Measurements from ENCODE around the gene PTPN20.

Gene PTPN20

GRCh38 chr10:47040681-47041080 is 129.5 kb downstream of the PTPN20 start:
- no peaks in the 10 kb centered on the region for H3K9me3 Mint-ChIP-seq
- H3K36me3 Mint-ChIP-seq = no peaks in the 10 kb centered on the region
- H3K27me3 Mint-ChIP-seq = peaks cover 4% of the 10 kb centered on the region
- no peak overlapping the region for H3K4me3 Mint-ChIP-seq
- peaks cover 2% of the 10 kb centered on the region for H3K4me1 Mint-ChIP-seq
- ATAC-seq (ENCODE audit: low read depth) = no peak
- no peak overlapping the region for H3K27ac Mint-ChIP-seq
- DNase-seq (ENCODE audit: low spot score in 2 of 2) = no peak

GRCh38 chr10:47041396-47042198 is 130.4 kb downstream of the PTPN20 start:
- DNase-seq (ENCODE audit: low spot score in 2 of 2) (no peak), ATAC-seq (ENCODE audit: low read depth) (no peak)
- Mint-ChIP-seq H3K4me1 (peaks cover 2% of the 10 kb centered on the region), H3K4me3 (no peak overlapping the region), H3K9me3 (no peaks in the 10 kb centered on the region), H3K27me3 (peaks cover 4% of the 10 kb centered on the region), H3K27ac (no peak overlapping the region), H3K36me3 (no peaks in the 10 kb centered on the region)

- ATAC-seq (ENCODE audit: low read depth) = no peak
- no peaks in the 10 kb centered on the region for H3K9me3 Mint-ChIP-seq
- H3K27me3 Mint-ChIP-seq = peaks cover 8% of the 10 kb centered on the region
- H3K27ac Mint-ChIP-seq = no peak overlapping the region
- H3K36me3 Mint-ChIP-seq = no peaks in the 10 kb centered on the region
- H3K4me1 Mint-ChIP-seq = peaks cover 2% of the 10 kb centered on the region
- H3K4me3 Mint-ChIP-seq = no peak overlapping the region
- DNase-seq (ENCODE audit: low spot score in 2 of 2) = no peak
Measured at GRCh38 chr10:47042199-47042473, 130.9 kb downstream of the PTPN20 start.

- ATAC-seq (ENCODE audit: low read depth) (no peak), DNase-seq (ENCODE audit: low spot score in 2 of 2) (no peak)
- Mint-ChIP-seq H3K27me3 (peaks cover 7% of the 10 kb centered on the region), H3K4me3 (no peak overlapping the region), H3K9me3 (no peaks in the 10 kb centered on the region), H3K27ac (no peak overlapping the region), H3K4me1 (peaks cover 2% of the 10 kb centered on the region), H3K36me3 (no peaks in the 10 kb centered on the region)
Measured at GRCh38 chr10:47042780-47043750, 131.8 kb downstream of the PTPN20 start.

GRCh38 chr10:47043928-47044538 is 132.8 kb downstream of the PTPN20 start:
- H3K4me3 Mint-ChIP-seq = no peak overlapping the region
- peaks cover 2% of the 10 kb centered on the region for H3K4me1 Mint-ChIP-seq
- no peak overlapping the region for H3K27ac Mint-ChIP-seq
- no peak for ATAC-seq (ENCODE audit: low read depth)
- no peak for DNase-seq (ENCODE audit: low spot score in 2 of 2)
- H3K9me3 Mint-ChIP-seq = no peaks in the 10 kb centered on the region
- peaks cover 6% of the 10 kb centered on the region for H3K27me3 Mint-ChIP-seq
- no peaks in the 10 kb centered on the region for H3K36me3 Mint-ChIP-seq

GRCh38 chr10:47044741-47045140 is 133.5 kb downstream of the PTPN20 start:
- no peak for DNase-seq (ENCODE audit: low spot score in 2 of 2)
- H3K27ac Mint-ChIP-seq = no peak overlapping the region
- H3K36me3 Mint-ChIP-seq = no peaks in the 10 kb centered on the region
- no peak overlapping the region for H3K4me3 Mint-ChIP-seq
- no peaks in the 10 kb centered on the region for H3K9me3 Mint-ChIP-seq
- peaks cover 6% of the 10 kb centered on the region for H3K27me3 Mint-ChIP-seq
- peaks cover 2% of the 10 kb centered on the region for H3K4me1 Mint-ChIP-seq
- ATAC-seq (ENCODE audit: low read depth) = no peak

GRCh38 chr10:47045331-47045861 is 134.2 kb downstream of the PTPN20 start:
- ATAC-seq (ENCODE audit: low read depth) (no peak), DNase-seq (ENCODE audit: low spot score in 2 of 2) (no peak)
- Mint-ChIP-seq H3K9me3 (no peaks in the 10 kb centered on the region), H3K36me3 (no peaks in the 10 kb centered on the region), H3K4me3 (no peak overlapping the region), H3K27me3 (peaks cover 6% of the 10 kb centered on the region), H3K4me1 (peaks cover 2% of the 10 kb centered on the region), H3K27ac (no peak overlapping the region)

- Mint-ChIP-seq H3K27ac (no peak overlapping the region), H3K4me3 (no peak overlapping the region), H3K4me1 (peaks cover 2% of the 10 kb centered on the region), H3K36me3 (no peaks in the 10 kb centered on the region), H3K9me3 (no peaks in the 10 kb centered on the region), H3K27me3 (peaks cover 6% of the 10 kb centered on the region)
- no peak for DNase-seq (ENCODE audit: low spot score in 2 of 2)
- ATAC-seq (ENCODE audit: low read depth) = no peak
Measured at GRCh38 chr10:47046321-47047126, 135.3 kb downstream of the PTPN20 start.

GRCh38 chr10:47047127-47047504 is 135.9 kb downstream of the PTPN20 start:
- Mint-ChIP-seq H3K27me3 (peaks cover 6% of the 10 kb centered on the region), H3K36me3 (no peaks in the 10 kb centered on the region), H3K4me3 (no peak overlapping the region), H3K9me3 (no peaks in the 10 kb centered on the region), H3K4me1 (peaks cover 2% of the 10 kb centered on the region), H3K27ac (peak overlapping the region; percentile 37)
- DNase-seq (ENCODE audit: low spot score in 2 of 2) (no peak), ATAC-seq (ENCODE audit: low read depth) (no peak)

GRCh38 chr10:47047577-47048525 is 136.6 kb downstream of the PTPN20 start:
- H3K4me3 Mint-ChIP-seq = no peak overlapping the region
- DNase-seq (ENCODE audit: low spot score in 2 of 2) (peak; percentile 61 to 62), ATAC-seq (ENCODE audit: low read depth) (peak; percentile 53)
- peaks cover 3% of the 10 kb centered on the region for H3K27me3 Mint-ChIP-seq
- H3K27ac Mint-ChIP-seq = peak overlapping the region; percentile 37
- H3K36me3 Mint-ChIP-seq = no peaks in the 10 kb centered on the region
- no peaks in the 10 kb centered on the region for H3K4me1 Mint-ChIP-seq
- no peaks in the 10 kb centered on the region for H3K9me3 Mint-ChIP-seq

GRCh38 chr10:47048526-47048905 is 137.3 kb downstream of the PTPN20 start:
- Mint-ChIP-seq H3K9me3 (no peaks in the 10 kb centered on the region), H3K4me3 (no peak overlapping the region), H3K27ac (no peak overlapping the region), H3K4me1 (no peaks in the 10 kb centered on the region), H3K36me3 (no peaks in the 10 kb centered on the region), H3K27me3 (peaks cover 3% of the 10 kb centered on the region)
- DNase-seq (ENCODE audit: low spot score in 2 of 2) (no peak), ATAC-seq (ENCODE audit: low read depth) (no peak)

- no peak overlapping the region for H3K27ac Mint-ChIP-seq
- ATAC-seq (ENCODE audit: low read depth) (no peak), DNase-seq (ENCODE audit: low spot score in 2 of 2) (no peak)
- H3K9me3 Mint-ChIP-seq = no peaks in the 10 kb centered on the region
- H3K27me3 Mint-ChIP-seq = peaks cover 3% of the 10 kb centered on the region
- H3K4me3 Mint-ChIP-seq = no peak overlapping the region
- H3K36me3 Mint-ChIP-seq = no peaks in the 10 kb centered on the region
- H3K4me1 Mint-ChIP-seq = no peaks in the 10 kb centered on the region
Measured at GRCh38 chr10:47049056-47049851, 138.0 kb downstream of the PTPN20 start.
